Retinal pigment epithelial cell (primary cell): ENCODE measurements around the gene VEPH1.

Source experiments
- DNase-seq: peaks from one replicate; pipeline ENCODE4 v3.0.0-alpha.2; 2010; ENCODE audit warnings: low read depth
- H3K4me3 ChIP-seq: 2 replicates; pipeline ENCODE4 v1.5.1; 2011; ENCODE audit warnings: mild to moderate bottlenecking, low read length, control low read depth, moderate library complexity
- TF ChIP-seq, protein P1 (sequence below): conservative IDR thresholded peaks from 2 replicates; pipeline ENCODE4 v1.5.1; 2011; ENCODE audit warnings: low read depth, low read length, control low read depth, inconsistent platforms

The VEPH1 gene

DNA sequence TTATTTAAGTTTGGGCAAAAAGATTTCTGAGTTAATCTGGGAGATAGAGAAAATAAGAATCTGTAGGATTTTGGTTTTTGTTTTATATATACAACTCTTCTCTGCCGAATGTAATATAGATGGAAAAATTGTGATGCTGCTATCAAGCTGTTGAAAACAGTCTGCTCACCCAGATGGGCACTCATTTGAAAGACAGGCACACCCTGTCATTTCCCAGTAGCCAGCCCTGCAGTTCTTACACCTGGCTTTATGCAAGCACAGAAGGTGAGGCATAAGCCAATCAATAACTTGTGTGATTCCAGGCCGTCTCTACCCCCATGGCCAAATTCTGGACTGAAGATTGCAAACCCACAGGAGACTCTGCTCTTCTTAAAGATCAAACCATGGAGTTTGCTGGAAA lies 93.7 kb downstream of the VEPH1 start:
- no peak overlapping the region for H3K4me3 ChIP-seq
- no peak for DNase-seq
- TF ChIP-seq, protein P1, sequence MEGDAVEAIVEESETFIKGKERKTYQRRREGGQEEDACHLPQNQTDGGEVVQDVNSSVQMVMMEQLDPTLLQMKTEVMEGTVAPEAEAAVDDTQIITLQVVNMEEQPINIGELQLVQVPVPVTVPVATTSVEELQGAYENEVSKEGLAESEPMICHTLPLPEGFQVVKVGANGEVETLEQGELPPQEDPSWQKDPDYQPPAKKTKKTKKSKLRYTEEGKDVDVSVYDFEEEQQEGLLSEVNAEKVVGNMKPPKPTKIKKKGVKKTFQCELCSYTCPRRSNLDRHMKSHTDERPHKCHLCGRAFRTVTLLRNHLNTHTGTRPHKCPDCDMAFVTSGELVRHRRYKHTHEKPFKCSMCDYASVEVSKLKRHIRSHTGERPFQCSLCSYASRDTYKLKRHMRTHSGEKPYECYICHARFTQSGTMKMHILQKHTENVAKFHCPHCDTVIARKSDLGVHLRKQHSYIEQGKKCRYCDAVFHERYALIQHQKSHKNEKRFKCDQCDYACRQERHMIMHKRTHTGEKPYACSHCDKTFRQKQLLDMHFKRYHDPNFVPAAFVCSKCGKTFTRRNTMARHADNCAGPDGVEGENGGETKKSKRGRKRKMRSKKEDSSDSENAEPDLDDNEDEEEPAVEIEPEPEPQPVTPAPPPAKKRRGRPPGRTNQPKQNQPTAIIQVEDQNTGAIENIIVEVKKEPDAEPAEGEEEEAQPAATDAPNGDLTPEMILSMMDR = no peak

GRCh38 chr3:157408499-157409149 lies 94.6 kb downstream of the VEPH1 start:
- no peak overlapping the region for H3K4me3 ChIP-seq
- TF ChIP-seq, protein P1 = no peak
- DNase-seq = no peak

GRCh38 chr3:157407769-157408168 lies 95.4 kb downstream of the VEPH1 start:
- no peak for DNase-seq
- TF ChIP-seq, protein P1 = no peak
- H3K4me3 ChIP-seq = no peak overlapping the region

DNA sequence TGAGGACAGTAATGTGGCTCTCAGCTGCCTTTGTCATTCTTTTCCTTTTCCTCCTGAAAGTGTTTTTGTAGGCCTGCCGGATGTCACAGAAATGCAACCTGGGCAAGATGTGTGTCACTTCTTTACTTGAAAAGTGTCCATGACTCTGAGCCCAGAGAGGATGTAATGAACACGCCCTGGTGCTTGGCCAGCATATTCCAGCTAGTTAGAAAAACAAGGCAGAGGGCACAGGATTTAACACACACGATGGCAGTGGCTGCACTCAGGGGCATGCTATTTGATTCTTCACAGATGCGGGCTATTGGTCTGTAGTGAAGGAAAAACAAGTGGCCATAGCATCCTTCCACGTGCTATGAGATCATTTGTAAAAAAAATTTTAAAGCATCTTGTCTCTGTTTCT lies 96.8 kb downstream of the VEPH1 start:
- H3K4me3 ChIP-seq = no peak overlapping the region
- TF ChIP-seq, protein P1 = no peak
- no peak for DNase-seq

DNA sequence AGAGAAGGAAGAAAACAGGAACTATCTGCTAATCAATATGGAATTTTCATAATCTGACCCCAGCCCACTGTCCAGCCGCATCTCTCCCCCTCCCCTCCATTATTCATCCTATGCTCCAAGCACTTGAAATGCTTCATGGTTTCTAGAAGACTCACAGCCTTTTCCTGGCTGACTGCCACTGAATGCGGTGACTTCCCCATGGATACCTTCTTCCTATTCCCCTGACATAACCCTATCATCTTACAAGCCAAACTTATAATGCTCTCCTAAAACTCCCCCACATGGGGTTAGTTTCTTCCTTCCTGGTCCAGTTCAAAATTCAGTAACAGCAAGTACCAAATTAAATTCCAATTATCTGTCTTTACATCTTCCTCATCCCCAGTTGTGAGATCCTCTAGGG lies 97.8 kb downstream of the VEPH1 start:
- TF ChIP-seq, protein P1 = no peak
- H3K4me3 ChIP-seq = no peak overlapping the region
- DNase-seq = no peak

DNA sequence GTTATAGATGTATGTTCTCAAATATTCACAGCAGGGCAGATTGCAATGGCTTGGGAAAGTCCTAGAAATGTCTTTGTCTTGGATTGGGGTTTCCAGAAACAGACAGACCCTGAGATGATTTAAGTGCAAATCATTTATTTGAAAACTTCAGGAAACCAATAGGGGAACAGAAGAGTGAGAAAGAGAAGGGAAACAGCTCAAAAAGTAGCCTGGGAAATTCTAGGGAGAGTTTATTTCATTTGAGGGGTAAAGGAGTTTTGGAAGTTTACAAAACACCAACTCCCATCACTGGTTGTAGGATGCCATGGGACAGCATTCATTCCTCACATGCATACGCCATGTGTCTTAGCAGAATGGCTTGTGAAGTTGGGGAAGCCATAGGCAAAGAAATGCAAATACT lies 98.8 kb downstream of the VEPH1 start:
- TF ChIP-seq, protein P1 = no peak
- no peak overlapping the region for H3K4me3 ChIP-seq
- DNase-seq = no peak

GRCh38 chr3:157398598-157398997 lies 104.6 kb downstream of the VEPH1 start:
- no peak overlapping the region for H3K4me3 ChIP-seq
- no peak for DNase-seq
- TF ChIP-seq, protein P1 = no peak
